ENCODE results near the gene ZNF219.

The ZNF219 gene

GRCh38 chr14:21098076-21098891 is at the start of gene ZNF219:
Gene ZNF219, minus strand, starts transcription at chr14:21098655. Its CDS starts 5,064 bp downstream, at chr14:21093591.
- DNase-seq = peak; percentile 35

- DNase-seq = no peak
These were observed 47.0 kb upstream of the ZNF219 start for GRCh38 chr14:21145437-21145836.

GRCh38 chr14:21142357-21142756 is 43.9 kb upstream of the ZNF219 start:
- no peak for DNase-seq

- no peak for DNase-seq
These were observed 37.6 kb upstream of the ZNF219 start for GRCh38 chr14:21136024-21136423.

GRCh38 chr14:21133901-21134300 is 35.4 kb upstream of the ZNF219 start:
- no peak for DNase-seq

- no peak for DNase-seq
These were observed 25.0 kb upstream of the ZNF219 start for GRCh38 chr14:21123429-21123828.

- DNase-seq = no peak
These were observed 22.7 kb upstream of the ZNF219 start for GRCh38 chr14:21121122-21121521.

GRCh38 chr14:21120686-21121085 is 22.2 kb upstream of the ZNF219 start:
- DNase-seq = no peak

- DNase-seq = no peak
These were observed 20.5 kb upstream of the ZNF219 start for GRCh38 chr14:21118933-21119332.

GRCh38 chr14:21113369-21113768 is 14.9 kb upstream of the ZNF219 start:
- DNase-seq = no peak

- no peak for DNase-seq
These were observed 13.8 kb upstream of the ZNF219 start for GRCh38 chr14:21112255-21112654.

- DNase-seq = no peak
These were observed 11.1 kb upstream of the ZNF219 start for GRCh38 chr14:21109377-21110138.

GRCh38 chr14:21108791-21109190 is 10.3 kb upstream of the ZNF219 start:
- no peak for DNase-seq

GRCh38 chr14:21107283-21107800 is 8.9 kb upstream of the ZNF219 start:
- DNase-seq = no peak

GRCh38 chr14:21106498-21107282 is 8.2 kb upstream of the ZNF219 start:
- DNase-seq = peak; percentile 79

GRCh38 chr14:21106176-21106497 is 7.7 kb upstream of the ZNF219 start:
- no peak for DNase-seq

GRCh38 chr14:21105095-21105494 is 6.6 kb upstream of the ZNF219 start:
- no peak for DNase-seq

GRCh38 chr14:21104448-21105060 is 6.1 kb upstream of the ZNF219 start:
- peak; percentile 70 for DNase-seq

- DNase-seq = peak; percentile 95
These were observed 5.4 kb upstream of the ZNF219 start for GRCh38 chr14:21103710-21104447.

GRCh38 chr14:21103411-21103709 is 4.9 kb upstream of the ZNF219 start:
- no peak for DNase-seq

GRCh38 chr14:21102521-21103410 is 4.3 kb upstream of the ZNF219 start:
- DNase-seq = no peak

Measured in activated naive CD4-positive, alpha-beta T cell treated with anti-CD3 and anti-CD28 coated beads, Interleukin-2, amount 50 U/mL, for 16 hours (primary cell).